Sigmoid colon (tissue), 4 donors: ENCODE data around the gene TMEM14A.

Experiments
- EP300 ChIP-seq, 4 donors: sonication (generic); formaldehyde crosslinking; IDR thresholded peaks; one replicate each; pipeline ENCODE4 v1.6.1; 2017; ENCODE audit warnings: antibody characterized with exemption in 4 of 4
- POLR2A ChIP-seq, 2 donors: fragments of 450-650 bp; IDR thresholded peaks; one replicate each; pipeline ENCODE4 v1.6.1; 2016; ENCODE audit warnings: antibody characterized with exemption in 2 of 2, mild to moderate bottlenecking in 2 of 2, moderate library complexity in 2 of 2
- POLR2AphosphoS5 ChIP-seq, 4 donors: sonication (generic); formaldehyde crosslinking; IDR thresholded peaks; one replicate each; pipeline ENCODE4 v1.6.1; 2017; ENCODE audit warnings: antibody characterized with exemption in 4 of 4
- TF ChIP-seq, protein P1 (sequence below), 4 experiments: fragments of 450-650 bp in 3 of 4; fragments of 200-600 bp in 1 of 4; IDR thresholded peaks; one replicate each; pipeline ENCODE4 v1.5.1; 2016 to 2019; ENCODE audit warnings: antibody characterized with exemption in 4 of 4, mild to moderate bottlenecking in 3 of 4, moderate library complexity in 2 of 4

DNA sequence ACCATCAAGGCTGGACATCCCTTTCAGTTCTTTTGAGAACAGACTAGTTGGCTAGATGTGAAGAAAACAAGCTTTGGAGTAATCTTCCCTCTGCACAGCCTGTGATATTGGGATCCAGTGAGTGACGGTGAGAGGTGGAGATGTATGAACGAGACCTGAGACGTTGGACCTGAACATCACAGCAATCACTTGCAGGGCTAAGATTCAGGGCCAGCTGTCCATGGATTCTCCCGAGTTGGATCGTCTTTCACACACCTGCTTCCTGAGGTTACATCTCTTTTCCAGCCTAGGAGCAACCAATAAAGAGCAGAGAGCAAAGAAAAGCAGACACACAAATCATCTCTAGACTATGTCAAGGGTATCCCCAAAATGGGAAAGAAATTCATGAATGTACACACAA is 30.0 kb upstream of the TMEM14A start:
- TF ChIP-seq POLR2AphosphoS5 (IDR thresholded peaks at IDR 0.05) (no peak), POLR2A (IDR thresholded peaks at IDR 0.05) (no peak), EP300 (IDR thresholded peaks at IDR 0.05) (no peak)
- TF ChIP-seq, protein P1, sequence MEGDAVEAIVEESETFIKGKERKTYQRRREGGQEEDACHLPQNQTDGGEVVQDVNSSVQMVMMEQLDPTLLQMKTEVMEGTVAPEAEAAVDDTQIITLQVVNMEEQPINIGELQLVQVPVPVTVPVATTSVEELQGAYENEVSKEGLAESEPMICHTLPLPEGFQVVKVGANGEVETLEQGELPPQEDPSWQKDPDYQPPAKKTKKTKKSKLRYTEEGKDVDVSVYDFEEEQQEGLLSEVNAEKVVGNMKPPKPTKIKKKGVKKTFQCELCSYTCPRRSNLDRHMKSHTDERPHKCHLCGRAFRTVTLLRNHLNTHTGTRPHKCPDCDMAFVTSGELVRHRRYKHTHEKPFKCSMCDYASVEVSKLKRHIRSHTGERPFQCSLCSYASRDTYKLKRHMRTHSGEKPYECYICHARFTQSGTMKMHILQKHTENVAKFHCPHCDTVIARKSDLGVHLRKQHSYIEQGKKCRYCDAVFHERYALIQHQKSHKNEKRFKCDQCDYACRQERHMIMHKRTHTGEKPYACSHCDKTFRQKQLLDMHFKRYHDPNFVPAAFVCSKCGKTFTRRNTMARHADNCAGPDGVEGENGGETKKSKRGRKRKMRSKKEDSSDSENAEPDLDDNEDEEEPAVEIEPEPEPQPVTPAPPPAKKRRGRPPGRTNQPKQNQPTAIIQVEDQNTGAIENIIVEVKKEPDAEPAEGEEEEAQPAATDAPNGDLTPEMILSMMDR (IDR thresholded peaks at IDR 0.05): no peak
